Measurements from ENCODE around the gene UTS2R. TPM values are rescaled to one million over a fixed set of nuclear protein-coding genes. Genes with fewer than 3 reads are reported as not detected.
"Not testable (repeated sequence)": the region's sequence is repeated elsewhere in the genome, so short reads cannot be mapped to it uniquely, and the experiment has no call there.

UTS2R gene
- total RNA-seq, 1 donor from 2014 or later, result not detected

DNA sequence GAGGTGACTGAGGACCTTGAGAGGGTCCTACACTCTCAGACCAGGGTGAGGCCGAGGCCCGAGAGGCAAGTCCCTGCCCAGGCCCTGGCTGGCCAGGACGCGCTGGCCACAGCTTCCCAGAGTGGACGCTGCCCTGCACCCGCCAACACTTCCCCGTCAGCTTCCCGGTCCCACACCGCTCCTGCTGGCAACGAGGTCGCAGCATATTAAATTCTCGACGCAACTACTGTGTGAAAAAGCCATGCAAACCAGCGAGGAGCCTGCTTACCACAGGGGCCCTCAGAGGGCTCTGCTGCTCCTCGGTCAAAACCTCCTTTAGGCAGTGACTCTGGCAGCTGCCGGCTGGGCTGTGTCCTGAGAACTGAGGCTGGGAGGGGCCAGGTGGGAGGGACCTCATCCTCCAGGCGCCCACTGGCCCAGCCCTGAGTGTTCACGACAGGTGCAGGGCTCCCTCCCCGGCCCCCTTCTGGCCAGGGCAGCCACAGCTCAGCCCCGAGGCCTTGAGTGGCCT, 14.7 kb upstream of the UTS2R start:
- Histone ChIP-seq H3K27me3 (peaks cover 5% of the 10 kb centered on the region), H3K9me3 (ENCODE audit: low read depth) (no peaks in the 10 kb centered on the region), H4K20me1 (ENCODE audit: low read depth) (no peaks in the 10 kb centered on the region), H3F3A (ENCODE audit: low read depth) (peaks cover 13% of the 10 kb centered on the region), H3K4me2 (no peak overlapping the region), H3K4me1 (peaks cover 5% of the 10 kb centered on the region), H3K4me3 (no peak overlapping the region), H3K27ac (no peak overlapping the region), H3K79me2 (ENCODE audit: low read depth) (no peaks in the 10 kb centered on the region), H2AFZ (replicated peaks) (no peak overlapping the region), H3K9ac (no peak overlapping the region), H3K36me3 (no peaks in the 10 kb centered on the region)
- Mint-ChIP-seq H3K36me3 (no peaks in the 10 kb centered on the region), H3K4me3 (no peak overlapping the region), H3K27me3 (ENCODE audit: insufficient read depth, low read depth) (peaks cover 3% of the 10 kb centered on the region), H3K4me1 (peaks cover 16% of the 10 kb centered on the region), H3K9me3 (peaks cover 2% of the 10 kb centered on the region), H3K27ac (peak overlapping the region; percentile 46)
- peak; percentile 40 for DNase-seq (ENCODE audit: low spot score)
- TF ChIP-seq EZH2phosphoT487 (IDR thresholded peaks at IDR 0.05), result no peak
- TF ChIP-seq, protein P1, sequence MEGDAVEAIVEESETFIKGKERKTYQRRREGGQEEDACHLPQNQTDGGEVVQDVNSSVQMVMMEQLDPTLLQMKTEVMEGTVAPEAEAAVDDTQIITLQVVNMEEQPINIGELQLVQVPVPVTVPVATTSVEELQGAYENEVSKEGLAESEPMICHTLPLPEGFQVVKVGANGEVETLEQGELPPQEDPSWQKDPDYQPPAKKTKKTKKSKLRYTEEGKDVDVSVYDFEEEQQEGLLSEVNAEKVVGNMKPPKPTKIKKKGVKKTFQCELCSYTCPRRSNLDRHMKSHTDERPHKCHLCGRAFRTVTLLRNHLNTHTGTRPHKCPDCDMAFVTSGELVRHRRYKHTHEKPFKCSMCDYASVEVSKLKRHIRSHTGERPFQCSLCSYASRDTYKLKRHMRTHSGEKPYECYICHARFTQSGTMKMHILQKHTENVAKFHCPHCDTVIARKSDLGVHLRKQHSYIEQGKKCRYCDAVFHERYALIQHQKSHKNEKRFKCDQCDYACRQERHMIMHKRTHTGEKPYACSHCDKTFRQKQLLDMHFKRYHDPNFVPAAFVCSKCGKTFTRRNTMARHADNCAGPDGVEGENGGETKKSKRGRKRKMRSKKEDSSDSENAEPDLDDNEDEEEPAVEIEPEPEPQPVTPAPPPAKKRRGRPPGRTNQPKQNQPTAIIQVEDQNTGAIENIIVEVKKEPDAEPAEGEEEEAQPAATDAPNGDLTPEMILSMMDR (IDR thresholded peaks at IDR 0.05), result no peak
- no peak for TF ChIP-seq EZH2 (IDR thresholded peaks at IDR 0.05)

DNA sequence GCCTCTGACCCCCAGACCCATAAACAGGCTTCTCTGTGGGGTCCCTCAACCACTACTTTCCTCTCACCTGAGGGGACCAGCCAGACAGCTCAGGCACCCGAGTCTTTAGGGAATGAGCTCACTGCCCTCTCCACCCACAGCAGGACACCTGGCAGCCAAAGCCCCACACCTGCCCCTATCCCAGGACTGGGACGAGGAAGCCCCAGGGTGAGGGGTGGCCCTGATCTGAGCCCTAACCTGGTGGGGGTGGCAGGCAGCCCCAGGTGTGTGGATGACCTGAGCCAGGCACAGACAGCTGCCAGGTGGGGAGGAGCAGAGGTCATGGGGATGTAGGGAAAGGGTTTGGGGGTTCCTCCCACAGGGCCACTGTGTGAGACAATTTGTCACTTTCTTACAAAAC, 14.2 kb upstream of the UTS2R start:
- Histone ChIP-seq H3F3A (ENCODE audit: low read depth) (peaks cover 13% of the 10 kb centered on the region), H3K4me1 (peaks cover 5% of the 10 kb centered on the region), H3K4me2 (no peak overlapping the region), H4K20me1 (ENCODE audit: low read depth) (no peaks in the 10 kb centered on the region), H3K9me3 (ENCODE audit: low read depth) (no peaks in the 10 kb centered on the region), H3K4me3 (no peak overlapping the region), H3K27ac (no peak overlapping the region), H3K9ac (no peak overlapping the region), H3K27me3 (peaks cover 5% of the 10 kb centered on the region), H3K36me3 (no peaks in the 10 kb centered on the region), H2AFZ (replicated peaks) (no peak overlapping the region), H3K79me2 (ENCODE audit: low read depth) (no peaks in the 10 kb centered on the region)
- H3K36me3 Mint-ChIP-seq, result no peaks in the 10 kb centered on the region
- H3K9me3 Mint-ChIP-seq, result peaks cover 2% of the 10 kb centered on the region
- H3K4me1 Mint-ChIP-seq, result peaks cover 16% of the 10 kb centered on the region
- H3K4me3 Mint-ChIP-seq, result no peak overlapping the region
- no peak for DNase-seq (ENCODE audit: low spot score)
- H3K27ac Mint-ChIP-seq, result no peak overlapping the region
- TF ChIP-seq EZH2phosphoT487 (IDR thresholded peaks at IDR 0.05) (no peak), EZH2 (IDR thresholded peaks at IDR 0.05) (no peak)
- TF ChIP-seq, protein P1 (IDR thresholded peaks at IDR 0.05), result no peak
- H3K27me3 Mint-ChIP-seq (ENCODE audit: insufficient read depth, low read depth), result peaks cover 3% of the 10 kb centered on the region

DNA sequence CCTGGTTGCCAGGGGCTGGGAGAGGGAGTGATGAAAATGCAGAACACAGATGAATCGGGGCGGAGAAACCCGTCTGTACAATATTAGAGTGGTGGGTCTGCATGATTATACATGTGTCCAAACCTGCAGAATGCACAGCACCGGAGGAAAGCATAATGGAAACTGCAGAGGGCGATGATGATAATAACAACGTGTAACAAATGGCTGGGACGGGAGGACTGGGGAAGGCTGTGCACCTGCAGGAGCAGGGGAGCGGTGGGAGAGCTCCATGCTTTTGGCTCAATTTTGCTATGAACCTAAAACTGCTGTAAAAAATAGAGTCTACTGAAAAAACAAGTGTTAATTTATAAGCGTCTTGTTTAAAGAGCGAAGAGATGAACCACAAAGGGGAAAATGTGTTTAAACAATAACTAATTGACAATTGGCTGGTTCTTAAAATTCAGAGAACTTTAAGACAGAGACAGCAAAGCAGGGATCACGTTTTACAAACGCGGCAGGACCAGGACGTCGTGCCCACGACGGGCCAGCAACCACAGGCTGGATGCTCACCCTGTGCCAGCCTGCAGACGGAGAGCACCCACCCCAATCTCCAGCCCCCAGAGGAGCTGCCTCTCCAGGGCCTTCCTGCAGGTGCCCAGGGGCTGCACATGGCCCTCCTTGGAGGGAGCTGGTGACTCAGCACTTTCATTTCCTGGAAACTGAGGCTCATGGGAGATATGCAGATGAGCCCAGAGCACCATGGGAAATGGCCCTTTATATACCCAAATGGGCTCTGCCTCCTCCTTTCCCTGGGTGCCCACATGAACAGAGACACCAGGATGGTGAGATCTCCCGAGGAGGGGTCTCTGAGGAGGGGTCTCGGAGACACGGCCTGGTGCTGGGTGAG, 12.9 kb upstream of the UTS2R start, which contains the start of gene TEX19:
Gene TEX19 (plus strand): TSS at position 783 of the 886 bp plus-strand sequence. CDS start 2,904 bp downstream, outside the sequence.
- H3K27me3 ChIP-seq, result peaks cover 5% of the 10 kb centered on the region
- peaks cover 13% of the 10 kb centered on the region for H3F3A ChIP-seq (ENCODE audit: low read depth)
- Mint-ChIP-seq H3K4me1 (peaks cover 23% of the 10 kb centered on the region), H3K36me3 (no peaks in the 10 kb centered on the region), H3K4me3 (peak within 1 kb of the TSS; percentile 12), H3K27me3 (ENCODE audit: insufficient read depth, low read depth) (peaks cover 3% of the 10 kb centered on the region), H3K27ac (peak within 1 kb of the TSS; percentile 1), H3K9me3 (peaks cover 2% of the 10 kb centered on the region)
- no peaks in the 10 kb centered on the region for H3K9me3 ChIP-seq (ENCODE audit: low read depth)
- H3K9ac ChIP-seq, result no peak within 1 kb of the TSS
- H3K4me3 ChIP-seq, result no peak within 1 kb of the TSS
- H4K20me1 ChIP-seq (ENCODE audit: low read depth), result no peaks in the 10 kb centered on the region
- no peaks in the 10 kb centered on the region for H3K36me3 ChIP-seq
- peaks cover 5% of the 10 kb centered on the region for H3K4me1 ChIP-seq
- TF ChIP-seq EZH2phosphoT487 (IDR thresholded peaks at IDR 0.05) (no peak), EZH2 (IDR thresholded peaks at IDR 0.05) (no peak)
- TF ChIP-seq, protein P1 (IDR thresholded peaks at IDR 0.05), result no peak
- H3K4me2 ChIP-seq, result no peak within 1 kb of the TSS
- no peak for DNase-seq (ENCODE audit: low spot score)
- no peak within 1 kb of the TSS for H3K27ac ChIP-seq
- H3K79me2 ChIP-seq (ENCODE audit: low read depth), result no peaks in the 10 kb centered on the region
- no peak within 1 kb of the TSS for H2AFZ ChIP-seq (replicated peaks)

DNA sequence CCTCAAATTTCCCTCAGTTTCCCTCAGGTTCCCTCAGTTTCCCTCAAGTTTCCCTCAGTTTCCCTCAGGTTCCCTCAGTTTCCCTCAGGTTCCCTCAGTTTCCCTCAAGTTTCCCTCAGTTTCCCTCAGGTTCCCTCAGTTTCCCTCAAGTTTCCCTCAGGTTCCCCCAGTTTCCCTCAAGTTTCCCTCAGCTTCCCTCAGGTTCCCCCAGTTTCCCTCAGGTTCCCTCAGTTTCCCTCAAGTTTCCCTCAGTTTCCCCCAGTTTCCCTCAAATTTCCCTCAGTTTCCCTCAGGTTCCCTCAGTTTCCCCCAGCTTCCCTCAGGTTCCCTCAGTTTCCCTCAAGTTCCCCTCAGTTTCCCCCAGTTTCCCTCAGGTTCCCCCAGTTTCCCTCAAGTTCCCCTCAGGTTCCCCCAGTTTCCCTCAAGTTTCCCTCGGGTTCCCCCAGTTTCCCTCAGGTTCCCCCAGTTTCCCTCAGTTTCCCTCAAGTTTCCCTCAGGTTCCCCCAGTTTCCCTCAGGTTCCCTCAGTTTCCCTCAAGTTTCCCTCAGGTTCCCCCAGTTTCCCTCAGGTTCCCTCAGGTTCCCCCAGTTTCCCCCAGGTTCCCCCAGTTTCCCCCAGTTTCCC, 12.0 kb upstream of the UTS2R start:
- H3K4me2 ChIP-seq; H3K36me3 ChIP-seq; H3K4me3 Mint-ChIP-seq; H3K9ac ChIP-seq; H3K4me3 ChIP-seq; H2AFZ ChIP-seq (replicated peaks); H3K36me3 Mint-ChIP-seq; H3K27ac ChIP-seq; H3K9me3 ChIP-seq (ENCODE audit: low read depth); H4K20me1 ChIP-seq (ENCODE audit: low read depth); H3K9me3 Mint-ChIP-seq; H3K4me1 ChIP-seq; H3K27me3 Mint-ChIP-seq (ENCODE audit: insufficient read depth, low read depth); H3K27ac Mint-ChIP-seq; H3K27me3 ChIP-seq; H3K79me2 ChIP-seq (ENCODE audit: low read depth); DNase-seq (ENCODE audit: low spot score): not testable (repeated sequence)
- peaks cover 24% of the 10 kb centered on the region for H3K4me1 Mint-ChIP-seq
- H3F3A ChIP-seq (ENCODE audit: low read depth), result peaks cover 13% of the 10 kb centered on the region
